ENCODE data around the gene LCA5.
A peak's percentile ranks its signal among the peaks of the same experiment; 100 is the strongest.

LCA5 gene

DNA sequence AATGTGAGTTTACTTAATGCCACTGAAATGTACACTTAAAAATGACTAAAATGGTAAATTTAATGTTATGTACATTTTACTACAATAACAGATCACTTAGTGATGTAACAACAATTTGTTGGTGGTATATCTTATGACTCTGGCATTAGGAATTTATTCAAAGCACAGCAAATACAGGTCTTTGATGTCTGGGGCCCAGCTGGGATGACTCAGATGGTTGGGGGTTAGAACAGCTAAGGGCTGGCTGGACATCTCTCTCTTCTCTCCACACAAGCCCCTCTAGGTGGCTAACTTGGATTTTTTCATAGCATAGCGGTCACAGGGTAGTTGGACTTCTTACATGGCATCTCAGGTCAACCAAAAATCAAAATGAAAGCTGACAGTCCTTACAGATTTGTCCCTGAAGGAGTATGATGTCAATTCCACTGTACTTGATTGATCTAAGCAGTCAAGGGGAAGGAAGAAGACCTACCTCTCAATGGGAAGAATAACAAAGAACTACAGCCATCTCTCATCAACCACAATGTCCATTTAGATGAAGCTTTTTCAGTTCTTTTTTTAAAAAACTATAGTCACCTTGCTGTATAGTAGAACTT, 37.5 kb upstream of the LCA5 start:
- Histone ChIP-seq H3K9me2 (replicated peaks; ENCODE audit: insufficient read depth, low read length) (no peaks in the 10 kb centered on the region), H3K27ac (ENCODE audit: low read depth, low read length) (no peak overlapping the region), H3K27me3 (ENCODE audit: low read length) (no peaks in the 10 kb centered on the region), H3K79me2 (ENCODE audit: insufficient read depth, low read length) (no peaks in the 10 kb centered on the region), H4K20me1 (ENCODE audit: low read depth, low read length) (peaks cover 3% of the 10 kb centered on the region; the same call in 1 of the 2 replicates), H3K4me3 (ENCODE audit: insufficient read depth, low read length, poor library complexity, severe bottlenecking) (no peak overlapping the region), H2AFZ (ENCODE audit: low read depth, low read length, severe bottlenecking) (no peak overlapping the region), H3K9me3 (ENCODE audit: insufficient read depth, low read length) (no peaks in the 10 kb centered on the region), H3K36me3 (ENCODE audit: low read length) (no peaks in the 10 kb centered on the region), H3K9ac (ENCODE audit: low read length) (no peak overlapping the region), H3F3A (ENCODE audit: insufficient read depth) (no peaks in the 10 kb centered on the region), H3K4me2 (ENCODE audit: low read depth, low read length, poor library complexity, severe bottlenecking) (no peak overlapping the region)
- no peak for TF ChIP-seq EZH2phosphoT487 (conservative IDR thresholded peaks at IDR 0.05; ENCODE audit: low read length)

- Histone ChIP-seq H3F3A (ENCODE audit: insufficient read depth) (no peaks in the 10 kb centered on the region), H3K9me3 (ENCODE audit: insufficient read depth, low read length) (no peaks in the 10 kb centered on the region), H4K20me1 (ENCODE audit: low read depth, low read length) (peaks cover 3% of the 10 kb centered on the region; the same call in 1 of the 2 replicates), H3K4me2 (ENCODE audit: low read depth, low read length, poor library complexity, severe bottlenecking) (no peak overlapping the region), H2AFZ (ENCODE audit: low read depth, low read length, severe bottlenecking) (no peak overlapping the region), H3K79me2 (ENCODE audit: insufficient read depth, low read length) (no peaks in the 10 kb centered on the region), H3K4me3 (ENCODE audit: insufficient read depth, low read length, poor library complexity, severe bottlenecking) (no peak overlapping the region), H3K9me2 (replicated peaks; ENCODE audit: insufficient read depth, low read length) (no peaks in the 10 kb centered on the region), H3K27ac (ENCODE audit: low read depth, low read length) (no peak overlapping the region), H3K9ac (ENCODE audit: low read length) (no peak overlapping the region), H3K36me3 (ENCODE audit: low read length) (no peaks in the 10 kb centered on the region), H3K27me3 (ENCODE audit: low read length) (no peaks in the 10 kb centered on the region)
- no peak for TF ChIP-seq EZH2phosphoT487 (conservative IDR thresholded peaks at IDR 0.05; ENCODE audit: low read length)
- TF ChIP-seq, protein P1, sequence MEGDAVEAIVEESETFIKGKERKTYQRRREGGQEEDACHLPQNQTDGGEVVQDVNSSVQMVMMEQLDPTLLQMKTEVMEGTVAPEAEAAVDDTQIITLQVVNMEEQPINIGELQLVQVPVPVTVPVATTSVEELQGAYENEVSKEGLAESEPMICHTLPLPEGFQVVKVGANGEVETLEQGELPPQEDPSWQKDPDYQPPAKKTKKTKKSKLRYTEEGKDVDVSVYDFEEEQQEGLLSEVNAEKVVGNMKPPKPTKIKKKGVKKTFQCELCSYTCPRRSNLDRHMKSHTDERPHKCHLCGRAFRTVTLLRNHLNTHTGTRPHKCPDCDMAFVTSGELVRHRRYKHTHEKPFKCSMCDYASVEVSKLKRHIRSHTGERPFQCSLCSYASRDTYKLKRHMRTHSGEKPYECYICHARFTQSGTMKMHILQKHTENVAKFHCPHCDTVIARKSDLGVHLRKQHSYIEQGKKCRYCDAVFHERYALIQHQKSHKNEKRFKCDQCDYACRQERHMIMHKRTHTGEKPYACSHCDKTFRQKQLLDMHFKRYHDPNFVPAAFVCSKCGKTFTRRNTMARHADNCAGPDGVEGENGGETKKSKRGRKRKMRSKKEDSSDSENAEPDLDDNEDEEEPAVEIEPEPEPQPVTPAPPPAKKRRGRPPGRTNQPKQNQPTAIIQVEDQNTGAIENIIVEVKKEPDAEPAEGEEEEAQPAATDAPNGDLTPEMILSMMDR (IDR thresholded peaks at IDR 0.05; ENCODE audit: insufficient read depth, low read length, poor library complexity, severe bottlenecking): no peak
Measured at GRCh38 chr6:79574174-79574573, 36.9 kb upstream of the LCA5 start.

DNA sequence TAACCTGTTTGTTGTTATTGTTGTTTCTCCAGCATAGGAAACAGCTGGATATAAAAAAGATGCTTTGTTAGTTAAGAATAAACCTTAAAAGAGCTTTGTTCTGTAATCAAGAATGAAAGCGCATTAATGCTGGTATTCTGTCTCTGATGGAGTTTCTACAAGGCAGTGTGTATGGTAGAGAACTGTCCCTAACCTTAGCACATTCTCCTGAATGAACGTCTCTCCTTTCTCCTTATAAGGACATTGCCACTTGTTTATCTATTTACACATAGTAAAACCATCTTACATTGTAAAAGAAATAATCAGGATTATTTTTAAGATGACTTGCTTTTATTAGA, 33.8 kb upstream of the LCA5 start:
- Histone ChIP-seq H3K36me3 (ENCODE audit: low read length) (no peaks in the 10 kb centered on the region), H3K79me2 (ENCODE audit: insufficient read depth, low read length) (no peaks in the 10 kb centered on the region), H3K4me3 (ENCODE audit: insufficient read depth, low read length, poor library complexity, severe bottlenecking) (no peak overlapping the region), H3K9ac (ENCODE audit: low read length) (no peak overlapping the region), H3K27ac (ENCODE audit: low read depth, low read length) (no peak overlapping the region), H2AFZ (ENCODE audit: low read depth, low read length, severe bottlenecking) (no peak overlapping the region), H3K4me2 (ENCODE audit: low read depth, low read length, poor library complexity, severe bottlenecking) (no peak overlapping the region), H3F3A (ENCODE audit: insufficient read depth) (no peaks in the 10 kb centered on the region), H3K9me2 (replicated peaks; ENCODE audit: insufficient read depth, low read length) (no peaks in the 10 kb centered on the region), H3K27me3 (ENCODE audit: low read length) (no peaks in the 10 kb centered on the region), H4K20me1 (ENCODE audit: low read depth, low read length) (peaks cover 3% of the 10 kb centered on the region; the same call in 1 of the 2 replicates), H3K9me3 (ENCODE audit: insufficient read depth, low read length) (no peaks in the 10 kb centered on the region)
- TF ChIP-seq, protein P1 (IDR thresholded peaks at IDR 0.05; ENCODE audit: insufficient read depth, low read length, poor library complexity, severe bottlenecking): no peak
- no peak for TF ChIP-seq EZH2phosphoT487 (conservative IDR thresholded peaks at IDR 0.05; ENCODE audit: low read length)

GRCh38 chr6:79570129-79571029, 33.1 kb upstream of the LCA5 start:
- no peaks in the 10 kb centered on the region for H3K27me3 ChIP-seq (ENCODE audit: low read length)
- no peak overlapping the region for H3K27ac ChIP-seq (ENCODE audit: low read depth, low read length)
- H3K79me2 ChIP-seq (ENCODE audit: insufficient read depth, low read length): no peaks in the 10 kb centered on the region
- H3K9me3 ChIP-seq (ENCODE audit: insufficient read depth, low read length): no peaks in the 10 kb centered on the region
- no peak overlapping the region for H3K4me3 ChIP-seq (ENCODE audit: insufficient read depth, low read length, poor library complexity, severe bottlenecking)
- no peak overlapping the region for H3K4me2 ChIP-seq (ENCODE audit: low read depth, low read length, poor library complexity, severe bottlenecking)
- no peak overlapping the region for H3K9ac ChIP-seq (ENCODE audit: low read length)
- H4K20me1 ChIP-seq (ENCODE audit: low read depth, low read length): peaks cover 3% of the 10 kb centered on the region; the same call in 1 of the 2 replicates
- H3K9me2 ChIP-seq (replicated peaks; ENCODE audit: insufficient read depth, low read length): no peaks in the 10 kb centered on the region
- TF ChIP-seq, protein P1 (IDR thresholded peaks at IDR 0.05; ENCODE audit: insufficient read depth, low read length, poor library complexity, severe bottlenecking): peak; percentile 59
- TF ChIP-seq EZH2phosphoT487 (conservative IDR thresholded peaks at IDR 0.05; ENCODE audit: low read length): no peak
- H3K36me3 ChIP-seq (ENCODE audit: low read length): no peaks in the 10 kb centered on the region
- H3F3A ChIP-seq (ENCODE audit: insufficient read depth): no peaks in the 10 kb centered on the region
- H2AFZ ChIP-seq (ENCODE audit: low read depth, low read length, severe bottlenecking): no peak overlapping the region

Measured in SU-DHL-6 (cell line).